HG03442 (cell line): ENCODE data around the gene IFTAP.

Experiments
- ATAC-seq: cut with Tn5 transposase; IDR thresholded peaks from one replicate; pipeline ENCODE4 v1.9.1; 2021; ENCODE audit warnings: mild to moderate bottlenecking, moderate library complexity; ENCODE audit not compliant: unreplicated experiment

Gene IFTAP

GRCh38 chr11:36596880-36597279 lies 2.6 kb downstream of the IFTAP start:
- ATAC-seq, result no peak

- ATAC-seq, result no peak
Observed at GRCh38 chr11:36598051-36598450, 3.7 kb downstream of the IFTAP start, which contains the start of gene RAG2. Gene RAG2, minus strand, starts transcription at chr11:36598236. Its CDS starts 4,068 bp downstream, at chr11:36594168.

DNA sequence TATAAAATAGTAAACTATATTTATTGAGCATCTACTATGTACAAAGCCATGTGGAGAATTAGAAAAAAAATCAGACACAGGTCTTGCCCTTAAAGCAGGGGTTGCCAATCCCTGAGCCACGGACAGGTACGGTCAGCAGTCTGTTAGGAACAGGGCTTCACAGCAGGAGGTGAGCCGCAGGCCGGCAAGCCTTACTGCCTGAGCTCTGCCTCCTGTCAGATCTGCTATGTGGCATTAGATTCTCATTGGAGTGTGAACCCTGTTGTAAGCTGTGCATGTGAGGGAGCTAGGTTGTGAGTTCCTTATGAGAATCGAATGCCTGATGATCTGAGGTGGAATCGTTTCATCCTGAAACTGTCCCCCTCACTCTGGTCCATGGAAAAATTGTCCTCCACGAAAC lies 5.9 kb downstream of the IFTAP start:
- no peak for ATAC-seq

DNA sequence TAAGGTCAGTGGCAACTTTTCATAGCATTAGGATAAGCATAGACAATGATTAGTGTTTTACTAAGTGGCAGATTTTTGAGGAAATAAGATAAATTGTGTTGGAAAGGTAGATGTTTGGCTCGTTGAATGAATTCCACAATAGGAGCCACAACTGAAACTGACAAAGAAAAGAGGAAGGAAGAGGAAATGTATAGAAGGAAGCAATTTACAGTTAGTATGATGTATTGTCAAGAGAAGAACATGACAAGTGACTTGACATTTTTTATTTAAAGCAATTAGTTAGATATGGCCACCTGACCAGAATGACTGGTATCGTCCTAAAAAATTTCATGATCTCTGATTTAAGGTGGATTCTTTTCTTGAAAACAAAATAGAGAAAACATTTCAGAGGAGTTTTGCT lies 6.9 kb downstream of the IFTAP start:
- ATAC-seq, result no peak

DNA sequence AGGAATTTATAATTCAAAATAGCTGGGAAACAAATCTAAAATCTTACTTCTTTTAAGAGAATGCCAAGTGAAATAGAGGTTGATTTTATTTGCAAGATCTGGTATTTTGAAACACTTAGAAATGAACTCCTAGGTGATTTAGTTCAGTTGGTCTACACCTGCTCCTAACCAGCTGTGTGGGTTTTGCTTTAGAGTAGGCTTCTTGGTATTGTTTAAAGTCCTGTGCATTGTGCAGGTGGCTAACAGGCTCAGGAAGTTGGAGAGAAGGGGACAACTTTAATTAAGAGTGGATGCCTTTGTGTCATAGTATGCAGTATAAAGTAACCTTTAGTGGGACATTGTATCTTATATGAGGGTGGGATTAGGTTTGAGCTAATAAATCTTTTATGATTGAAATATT lies 7.8 kb downstream of the IFTAP start:
- no peak for ATAC-seq

GRCh38 chr11:36605221-36606216 lies 11.2 kb downstream of the IFTAP start:
- peak; percentile 73 for ATAC-seq

DNA sequence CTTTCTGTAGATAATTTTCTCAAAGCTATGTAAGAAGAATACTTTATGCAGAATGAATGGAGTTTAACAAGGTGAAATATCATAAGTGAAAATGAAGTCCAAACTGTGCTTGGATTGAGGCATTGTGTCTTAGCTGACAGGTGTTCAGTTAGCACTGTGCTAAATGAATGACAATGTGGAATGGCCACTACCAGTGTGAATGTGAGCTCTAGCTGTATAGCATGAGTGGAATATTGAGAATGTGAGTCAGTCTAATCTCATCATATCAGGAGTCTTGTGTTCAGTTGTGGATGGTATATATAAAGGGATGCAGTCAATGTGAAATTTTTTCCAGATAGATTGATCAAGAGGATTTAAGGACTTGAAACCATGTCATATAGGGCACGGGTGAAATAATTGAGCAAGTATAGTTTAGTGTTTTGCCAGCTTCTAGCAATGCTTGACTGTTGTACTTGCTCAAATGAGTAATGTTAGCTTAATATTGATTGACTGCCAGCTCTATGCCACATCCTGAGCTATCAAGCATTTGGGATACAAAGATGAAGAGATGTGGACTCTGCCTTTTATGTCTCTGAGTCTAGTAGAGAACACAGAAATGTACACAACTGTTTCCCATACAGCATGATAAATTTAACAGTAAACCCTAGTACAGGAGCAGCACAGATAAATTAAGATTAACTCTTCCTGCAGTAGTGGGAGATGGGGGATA lies 14.3 kb downstream of the IFTAP start:
- ATAC-seq, result no peak

DNA sequence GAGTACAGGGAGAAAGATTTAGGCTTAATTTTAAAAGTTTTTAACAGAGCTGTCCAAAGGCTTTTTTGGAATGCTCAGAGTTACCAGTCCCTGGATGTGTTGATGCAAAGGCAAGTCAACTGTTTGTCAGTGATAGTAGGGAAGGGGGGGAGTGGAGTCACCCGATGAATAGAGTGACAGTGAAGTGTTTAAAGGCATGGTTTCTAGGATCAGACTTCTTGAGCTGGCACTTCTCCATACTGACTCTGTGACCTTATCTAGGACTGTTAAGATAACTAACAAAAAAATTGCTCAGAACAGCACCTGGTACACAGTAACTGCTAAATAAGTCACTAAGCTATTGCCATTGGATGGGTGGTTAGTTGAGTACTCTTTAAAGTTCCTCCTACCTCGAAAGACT lies 15.1 kb downstream of the IFTAP start:
- ATAC-seq, result no peak

DNA sequence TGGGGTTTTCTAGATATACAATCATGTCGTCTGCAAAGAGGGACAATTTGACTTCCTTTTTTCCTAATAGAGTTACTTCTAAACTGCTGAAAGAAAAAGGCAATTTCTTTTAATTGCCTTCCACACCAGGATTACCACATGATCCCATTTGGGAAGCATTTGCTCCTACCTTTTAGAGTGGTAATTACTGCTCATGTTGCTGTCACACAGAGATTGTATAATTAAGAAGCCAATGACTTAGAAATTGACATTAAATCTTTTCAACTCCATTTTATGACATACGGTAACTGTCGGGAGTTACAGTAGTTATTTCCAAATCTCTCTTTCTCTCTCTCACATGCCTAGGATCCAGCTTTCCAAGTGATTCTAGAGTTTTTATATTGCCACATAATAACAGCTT lies 21.5 kb downstream of the IFTAP start:
- no peak for ATAC-seq

GRCh38 chr11:36617543-36618362 lies 23.5 kb downstream of the IFTAP start:
- ATAC-seq, result no peak

DNA sequence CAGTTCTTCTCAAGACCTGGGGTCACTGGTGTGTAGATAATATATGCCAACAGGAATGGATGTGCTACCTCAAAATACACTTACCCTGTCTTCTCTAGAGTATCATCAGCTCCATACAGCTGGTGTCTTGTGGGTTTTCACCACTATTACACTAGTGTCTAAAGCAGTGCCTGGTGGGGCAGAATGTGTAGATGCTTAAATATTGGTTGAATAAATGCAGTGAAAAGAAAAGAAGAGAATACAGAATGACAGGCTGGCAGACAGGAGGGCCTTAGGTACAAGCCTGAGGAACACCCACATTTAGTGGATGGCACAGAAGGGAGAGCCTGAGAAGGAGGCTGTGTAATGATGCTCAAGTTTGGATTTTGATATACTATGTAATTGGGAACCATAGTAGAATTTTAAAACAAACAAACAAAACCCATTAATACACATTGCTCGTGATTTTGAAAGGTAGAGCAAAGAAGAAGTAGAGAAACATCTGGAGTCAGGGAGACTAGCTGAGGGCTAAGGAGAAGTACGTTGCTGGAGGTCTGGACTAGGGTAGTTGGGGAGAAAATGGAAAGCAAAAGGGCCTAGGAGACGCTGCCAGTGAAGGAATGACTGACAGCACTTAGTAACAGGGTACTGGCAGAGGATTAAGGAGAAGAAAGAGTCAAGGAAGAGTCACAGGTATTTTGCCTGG lies 24.2 kb downstream of the IFTAP start:
- no peak for ATAC-seq

DNA sequence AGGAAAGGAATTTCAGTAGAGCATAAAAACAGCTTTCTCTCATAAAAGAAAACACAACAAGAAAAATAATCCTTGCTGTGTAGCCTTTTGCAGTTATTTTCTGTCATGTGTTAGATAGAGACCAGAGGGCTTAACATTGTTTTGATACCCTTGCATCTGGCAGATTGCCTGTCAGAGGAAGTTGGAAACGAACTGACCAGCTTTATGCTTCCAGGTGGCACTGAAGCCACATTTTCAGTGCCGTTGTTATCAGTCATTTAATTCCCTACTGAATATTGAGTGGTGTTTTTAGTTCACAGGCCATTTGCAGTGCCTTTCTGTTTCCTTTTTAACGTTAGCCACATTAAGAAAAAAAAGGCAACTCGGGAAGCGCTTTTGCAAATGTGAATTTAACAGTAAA lies 25.2 kb downstream of the IFTAP start:
- no peak for ATAC-seq

DNA sequence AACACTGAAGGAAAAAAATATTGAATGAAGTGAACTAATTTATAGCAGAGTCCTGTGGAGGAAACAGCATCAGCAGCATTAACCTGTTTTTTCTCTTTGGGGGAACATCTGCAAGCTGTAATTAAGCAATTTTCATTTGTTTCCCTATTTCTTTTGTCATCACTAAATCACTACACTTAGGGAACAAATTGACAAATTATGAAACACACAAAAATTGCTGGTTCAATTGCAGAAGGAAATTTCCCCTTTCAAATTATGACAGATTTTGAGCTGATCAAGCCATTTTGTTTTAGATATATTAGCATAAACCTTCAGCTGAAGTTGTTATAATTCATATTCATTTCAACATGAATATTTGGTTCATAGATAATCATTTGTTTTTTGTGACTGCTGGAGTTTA lies 25.9 kb downstream of the IFTAP start:
- ATAC-seq, result no peak

DNA sequence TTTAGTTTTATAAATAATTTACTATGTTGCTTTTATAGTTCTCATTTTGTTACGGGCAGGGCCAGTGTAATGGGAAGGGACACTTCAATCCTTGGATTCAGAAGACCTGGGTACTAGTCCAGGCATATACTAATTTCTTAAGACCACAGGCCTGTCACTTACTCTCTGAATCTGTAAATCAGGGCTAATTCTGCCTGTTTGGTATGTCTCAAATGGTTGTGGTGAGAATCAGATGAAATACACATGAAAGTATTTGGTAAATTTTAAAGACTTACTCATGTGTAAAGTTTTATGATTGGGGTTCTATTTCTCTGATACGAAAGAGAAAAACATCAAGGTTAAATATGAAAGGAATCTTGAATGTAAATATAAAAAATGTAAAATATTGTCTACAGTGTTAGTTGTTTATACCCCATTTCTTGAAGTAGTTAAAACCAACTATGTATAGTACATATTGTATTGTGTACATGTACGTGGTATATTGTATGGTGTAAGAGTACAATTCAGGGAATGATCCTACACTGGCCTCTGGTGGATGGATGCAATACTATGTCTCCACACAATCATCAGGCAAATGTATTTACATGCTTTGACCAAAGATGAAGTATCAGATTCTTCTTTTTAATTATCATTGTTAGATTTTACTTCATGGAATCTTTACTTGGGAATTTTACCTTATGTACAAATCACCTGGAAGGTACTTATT lies 28.3 kb downstream of the IFTAP start:
- ATAC-seq, result peak; percentile 75

DNA sequence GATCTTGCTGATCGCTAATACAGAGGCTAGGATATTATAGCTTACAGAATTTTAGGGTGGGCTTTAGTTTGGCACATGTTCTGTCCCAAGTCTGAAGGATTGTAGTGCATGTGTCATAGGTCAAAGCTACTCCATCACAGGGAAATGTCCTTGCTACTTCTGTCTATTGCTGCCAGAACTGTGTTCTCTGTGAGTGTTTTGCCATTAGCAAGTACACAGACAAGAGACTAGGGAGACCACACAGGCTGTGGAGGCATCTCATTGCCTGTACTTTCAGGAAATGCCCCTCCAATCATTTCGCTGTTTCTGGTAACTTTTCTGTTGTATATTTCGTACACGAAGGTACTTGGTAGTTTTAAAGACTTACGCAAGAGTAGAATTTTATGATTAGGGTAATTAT lies 29.2 kb downstream of the IFTAP start:
- ATAC-seq, result no peak

- ATAC-seq, result no peak
Observed at GRCh38 chr11:36627006-36627405, 32.7 kb downstream of the IFTAP start.

DNA sequence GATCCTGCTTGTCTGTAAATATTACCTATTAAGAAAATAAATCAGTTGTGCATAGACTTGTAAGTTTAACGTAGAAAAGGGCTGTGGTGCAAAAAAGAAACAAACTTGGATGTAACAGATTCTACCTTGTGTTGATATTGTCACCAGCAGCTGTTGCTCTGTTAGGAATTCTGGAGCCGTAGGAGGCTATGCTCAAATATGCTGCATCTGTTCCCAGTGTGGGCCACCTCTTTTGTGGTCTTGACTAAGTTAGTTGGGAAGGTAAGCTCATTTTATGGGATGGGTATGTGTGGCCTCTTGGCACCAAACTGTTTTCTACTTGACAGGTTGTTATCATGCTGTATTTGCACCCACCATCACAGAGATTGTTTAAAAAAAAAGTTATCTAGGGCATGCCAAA lies 33.2 kb downstream of the IFTAP start:
- ATAC-seq, result no peak

- no peak for ATAC-seq
Observed at GRCh38 chr11:36628141-36628540, 33.8 kb downstream of the IFTAP start.

GRCh38 chr11:36628765-36629244 lies 34.5 kb downstream of the IFTAP start:
- ATAC-seq, result no peak

GRCh38 chr11:36631774-36632173 lies 37.5 kb downstream of the IFTAP start:
- ATAC-seq, result peak; percentile 96
